ENCODE results near the gene C18orf63.

Gene C18orf63

DNA sequence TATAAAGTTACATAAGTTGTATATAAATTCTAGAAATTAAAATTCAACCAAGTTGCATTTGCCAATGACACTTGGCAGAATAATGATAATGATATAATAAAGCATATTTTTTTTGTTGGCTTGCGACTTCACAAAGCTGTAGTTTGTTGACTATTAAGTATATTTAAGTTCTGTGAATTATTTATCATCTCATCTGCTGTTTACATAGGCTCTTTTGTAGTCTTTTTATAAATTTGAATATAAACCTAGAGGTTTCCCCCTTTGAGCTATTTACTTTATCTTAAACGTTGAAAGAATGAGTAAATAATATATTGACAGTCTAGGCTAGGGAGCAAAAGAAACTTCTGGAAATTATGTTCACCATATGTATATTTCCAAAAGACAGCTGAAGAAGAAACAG, 32.9 kb downstream of the C18orf63 start:
- TF ChIP-seq CTCF (IDR thresholded peaks at IDR 0.05; ENCODE audit: insufficient read depth, low read depth, low read length, missing control alignments), result no peak
- no peak for DNase-seq (ENCODE audit: low read depth)
- no peak overlapping the region for H3K4me3 ChIP-seq (ENCODE audit: low read depth, low read length)

DNA sequence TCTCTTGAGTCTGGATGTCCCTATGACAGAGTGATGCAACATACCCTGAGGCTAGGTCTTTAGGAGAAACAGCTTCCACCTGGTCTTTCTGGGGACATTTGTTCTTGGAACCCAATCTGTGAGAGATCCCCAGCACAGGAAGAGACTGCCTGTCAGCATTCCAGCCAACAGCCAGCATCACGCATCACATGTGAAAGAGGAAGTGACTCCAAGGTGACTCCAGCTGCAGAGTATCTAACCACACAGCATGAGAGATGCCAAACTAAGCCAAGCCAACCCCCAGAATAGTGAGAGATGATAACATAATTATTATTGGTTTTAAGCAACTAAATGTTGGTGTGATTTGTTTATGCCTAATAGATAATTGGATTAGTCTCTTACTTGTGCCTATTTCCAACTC, 35.7 kb downstream of the C18orf63 start:
- no peak for TF ChIP-seq CTCF (IDR thresholded peaks at IDR 0.05; ENCODE audit: insufficient read depth, low read depth, low read length, missing control alignments)
- H3K4me3 ChIP-seq (ENCODE audit: low read depth, low read length), result no peak overlapping the region
- peak; percentile 26 for DNase-seq (ENCODE audit: low read depth)

GRCh38 chr18:74353169-74353775, 37.6 kb downstream of the C18orf63 start:
- peak; percentile 63 for TF ChIP-seq CTCF (IDR thresholded peaks at IDR 0.05; ENCODE audit: insufficient read depth, low read depth, low read length, missing control alignments)
- DNase-seq (ENCODE audit: low read depth), result peak; percentile 70
- H3K4me3 ChIP-seq (ENCODE audit: low read depth, low read length), result no peak overlapping the region

DNA sequence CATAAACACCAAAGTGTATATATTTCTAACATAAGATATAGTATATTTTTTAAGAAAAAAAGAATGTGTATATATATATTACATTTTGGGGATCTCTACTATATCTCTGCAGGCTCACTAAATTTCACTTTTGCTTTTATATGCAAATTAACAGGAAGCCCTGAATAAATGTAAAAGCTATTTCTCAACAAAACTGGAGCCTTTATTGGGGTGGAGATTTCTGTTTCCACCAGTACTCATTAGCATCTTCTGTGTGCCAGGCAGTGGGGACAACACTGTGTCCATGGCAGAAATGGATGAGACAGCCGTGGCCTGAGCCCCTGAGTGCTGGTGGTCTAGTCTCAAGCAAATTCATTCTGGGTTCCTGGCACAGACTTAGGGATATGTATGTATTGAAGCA, 41.3 kb downstream of the C18orf63 start:
- no peak overlapping the region for H3K4me3 ChIP-seq (ENCODE audit: low read depth, low read length)
- no peak for DNase-seq (ENCODE audit: low read depth)
- no peak for TF ChIP-seq CTCF (IDR thresholded peaks at IDR 0.05; ENCODE audit: insufficient read depth, low read depth, low read length, missing control alignments)

DNA sequence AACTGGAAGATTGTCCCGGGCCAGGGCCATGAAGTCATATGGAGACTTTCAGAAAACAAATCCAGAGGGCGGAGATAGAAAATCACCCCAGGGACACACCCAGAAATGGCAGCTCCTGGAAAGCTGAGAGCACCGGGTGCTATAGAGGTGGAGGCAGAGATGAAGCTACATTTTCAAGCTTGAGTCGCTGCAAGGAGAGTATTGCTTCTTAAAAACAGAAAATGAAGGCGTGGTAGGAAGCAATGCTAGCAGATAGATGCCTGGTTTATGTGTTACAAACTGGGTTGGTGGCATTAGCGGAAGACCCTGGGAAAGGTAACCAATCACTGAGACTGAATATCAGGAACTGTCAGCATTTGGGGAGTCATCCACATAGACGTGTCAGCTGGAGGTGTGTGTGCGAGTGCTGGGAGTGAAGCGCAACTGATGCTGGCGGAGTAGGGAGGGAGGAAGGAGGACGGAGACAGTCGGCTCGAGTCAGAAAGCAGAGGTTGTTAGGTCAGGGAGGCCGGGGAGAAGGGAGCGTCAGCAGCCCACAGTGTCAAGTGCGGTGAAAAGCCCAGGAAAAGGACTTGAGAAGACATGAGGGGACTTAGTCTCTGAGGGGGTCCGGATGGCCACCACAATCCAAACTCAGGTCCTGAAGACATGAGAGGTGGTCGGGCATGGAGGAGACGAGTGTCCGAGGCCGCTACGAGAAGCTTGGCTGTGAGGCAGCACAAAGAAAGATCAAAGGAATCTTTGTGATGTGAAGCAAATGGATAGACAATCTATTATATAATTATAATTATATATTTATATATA, 45.4 kb downstream of the C18orf63 start:
- no peak for DNase-seq (ENCODE audit: low read depth)
- H3K4me3 ChIP-seq (ENCODE audit: low read depth, low read length), result no peak overlapping the region
- TF ChIP-seq CTCF (IDR thresholded peaks at IDR 0.05; ENCODE audit: insufficient read depth, low read depth, low read length, missing control alignments), result no peak

DNA sequence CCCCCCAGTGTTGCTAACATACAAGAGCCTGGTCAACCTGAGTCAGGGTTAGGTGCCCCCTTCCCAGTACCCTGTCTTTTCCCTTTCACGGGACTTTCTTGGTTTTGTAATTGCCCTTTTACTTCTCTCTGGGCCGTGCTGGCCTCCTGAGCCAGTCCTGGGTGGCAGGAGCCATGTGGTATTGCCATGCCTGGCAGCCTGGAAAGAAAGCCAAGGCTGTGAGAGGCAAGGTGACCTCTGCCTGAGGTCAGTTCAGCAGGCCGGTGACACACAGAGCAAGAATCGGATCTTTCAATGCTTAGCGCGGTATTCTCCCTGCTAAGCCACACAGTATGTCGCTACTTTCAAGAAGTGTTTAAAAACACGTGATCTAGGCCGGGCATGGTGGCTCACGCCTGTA, 52.3 kb downstream of the C18orf63 start:
- H3K4me3 ChIP-seq (ENCODE audit: low read depth, low read length), result no peak overlapping the region
- no peak for TF ChIP-seq CTCF (IDR thresholded peaks at IDR 0.05; ENCODE audit: insufficient read depth, low read depth, low read length, missing control alignments)
- DNase-seq (ENCODE audit: low read depth), result no peak
